Vagina (tissue), 2 donors: Measurements from ENCODE around the gene VSTM1. TPM values are rescaled to one million over a fixed set of nuclear protein-coding genes. Genes with fewer than 3 reads are reported as not detected.

ENCODE experiments used
- DNase-seq, 2 donors: peaks; one replicate each; pipeline ENCODE4 v3.0.0-alpha.2; 2017; ENCODE audit errors: extremely low spot score in 2 of 2
- H3K27ac ChIP-seq: fragments of 200-600 bp; sonication (generic); one replicate; pipeline ENCODE4 v1.5.1; 2019
- H3K27me3 ChIP-seq: fragments of 200-600 bp; sonication (generic); one replicate; pipeline ENCODE4 v1.5.1; 2019
- H3K36me3 ChIP-seq, 2 donors: fragments of 200-600 bp; sonication (generic); one replicate each; pipeline ENCODE4 v1.5.1; 2017 to 2019
- H3K4me1 ChIP-seq: fragments of 200-600 bp; sonication (generic); one replicate; pipeline ENCODE4 v1.5.1; 2019
- H3K4me3 ChIP-seq, 2 donors: fragments of 200-600 bp; sonication (generic); 1 replicate in 1 of 2; 2 replicates in 1 of 2; pipeline ENCODE4 v1.5.1; 2016 to 2019
- H3K9me3 ChIP-seq: fragments of 200-600 bp; sonication (generic); one replicate; pipeline ENCODE4 v1.5.1; 2019
- CTCF ChIP-seq, 3 experiments: fragments of 450-650 bp in 2 of 3; fragments of 200-600 bp in 1 of 3; sonication (generic) in 1 of 3; IDR thresholded peaks; one replicate each; pipeline ENCODE4 v1.5.1; 2017 to 2019; ENCODE audit warnings: antibody characterized with exemption in 3 of 3, mild to moderate bottlenecking in 2 of 3, moderate library complexity in 2 of 3
- POLR2A ChIP-seq, 2 donors: fragments of 450-650 bp; IDR thresholded peaks; one replicate each; pipeline ENCODE4 v1.6.1; 2017; ENCODE audit warnings: antibody characterized with exemption in 2 of 2, mild to moderate bottlenecking in 2 of 2, moderate library complexity in 2 of 2
- POLR2AphosphoS5 ChIP-seq, 2 donors: sonication (generic); formaldehyde crosslinking; IDR thresholded peaks; one replicate each; pipeline ENCODE4 v1.9.0; 2017; ENCODE audit warnings: antibody characterized with exemption in 2 of 2, mild to moderate bottlenecking in 2 of 2, low read depth in 1 of 2; ENCODE audit not compliant: insufficient read depth in 1 of 2
- intact Hi-C: fragments of 100-400 bp; cut with DNase I; formaldehyde crosslinking; loops from one replicate; pipeline ENCODE4 v1.15.1; 2023
- total RNA-seq: library from RNA; depleted of rRNA; stranded (reverse); fragments of >200 nt; gene quantifications from one replicate; pipeline ENCODE4 v1.2.3, GENCODE V29; 2016

The VSTM1 gene
- total RNA-seq, 1 donor from 2014 or later, result not detected

GRCh38 chr19:54009440-54009839 is 54.3 kb downstream of the VSTM1 start:
- no peak for DNase-seq
- TF ChIP-seq POLR2AphosphoS5 (IDR thresholded peaks at IDR 0.05; ENCODE audit: insufficient read depth in 1 of 2, low read depth in 1 of 2) (no peak), POLR2A (IDR thresholded peaks at IDR 0.05) (no peak)

GRCh38 chr19:54002495-54003315 is 61.0 kb downstream of the VSTM1 start:
- no peak for DNase-seq
- Histone ChIP-seq H3K4me3 (no peak overlapping the region), H3K27me3 (no peaks in the 10 kb centered on the region)

More at GRCh38 chr19:54009440-54009839, 54.3 kb downstream of the VSTM1 start:
- no peaks in the 10 kb centered on the region for H3K9me3 ChIP-seq
- H3K27me3 ChIP-seq, result no peaks in the 10 kb centered on the region
- no peak overlapping the region for H3K27ac ChIP-seq
- no peak overlapping the region for H3K4me3 ChIP-seq
- H3K4me1 ChIP-seq, result no peaks in the 10 kb centered on the region
- intact Hi-C loops, result no loop called here
- H3K36me3 ChIP-seq, result no peaks in the 10 kb centered on the region

GRCh38 chr19:54001496-54001895 is 62.2 kb downstream of the VSTM1 start:
- no peak overlapping the region for H3K4me3 ChIP-seq
- no peaks in the 10 kb centered on the region for H3K36me3 ChIP-seq
- H3K4me1 ChIP-seq, result no peaks in the 10 kb centered on the region
- no peaks in the 10 kb centered on the region for H3K27me3 ChIP-seq
- TF ChIP-seq POLR2AphosphoS5 (IDR thresholded peaks at IDR 0.05; ENCODE audit: insufficient read depth in 1 of 2, low read depth in 1 of 2), result no peak
- TF ChIP-seq CTCF (IDR thresholded peaks at IDR 0.05), result no peak
- TF ChIP-seq POLR2A (IDR thresholded peaks at IDR 0.05), result no peak
- H3K9me3 ChIP-seq, result no peaks in the 10 kb centered on the region
- no peak for DNase-seq
- intact Hi-C loops, result no loop called here
- no peak overlapping the region for H3K27ac ChIP-seq

More at GRCh38 chr19:54002495-54003315, 61.0 kb downstream of the VSTM1 start:
- intact Hi-C loops, result no loop called here
- no peaks in the 10 kb centered on the region for H3K4me1 ChIP-seq
- no peaks in the 10 kb centered on the region for H3K9me3 ChIP-seq
- no peak overlapping the region for H3K27ac ChIP-seq
- TF ChIP-seq POLR2AphosphoS5 (IDR thresholded peaks at IDR 0.05; ENCODE audit: insufficient read depth in 1 of 2, low read depth in 1 of 2) (no peak), POLR2A (IDR thresholded peaks at IDR 0.05) (no peak), CTCF (IDR thresholded peaks at IDR 0.05) (no peak)
- H3K36me3 ChIP-seq, result no peaks in the 10 kb centered on the region

- intact Hi-C loops, result no loop called here
- no peaks in the 10 kb centered on the region for H3K4me1 ChIP-seq
- no peak overlapping the region for H3K27ac ChIP-seq
- no peaks in the 10 kb centered on the region for H3K36me3 ChIP-seq
- no peak overlapping the region for H3K4me3 ChIP-seq
- TF ChIP-seq POLR2AphosphoS5 (IDR thresholded peaks at IDR 0.05; ENCODE audit: insufficient read depth in 1 of 2, low read depth in 1 of 2) (no peak), POLR2A (IDR thresholded peaks at IDR 0.05) (no peak)
- no peaks in the 10 kb centered on the region for H3K27me3 ChIP-seq
- DNase-seq, result no peak
- H3K9me3 ChIP-seq, result no peaks in the 10 kb centered on the region
Observed at GRCh38 chr19:53999694-54000093, 64.0 kb downstream of the VSTM1 start.

GRCh38 chr19:53998223-53998622 is 65.5 kb downstream of the VSTM1 start:
- H3K27me3 ChIP-seq, result peaks cover 6% of the 10 kb centered on the region
- no peak overlapping the region for H3K27ac ChIP-seq

More at GRCh38 chr19:53998223-53998622, 65.5 kb downstream of the VSTM1 start:
- Histone ChIP-seq H3K9me3 (no peaks in the 10 kb centered on the region), H3K4me1 (no peaks in the 10 kb centered on the region), H3K4me3 (no peak overlapping the region), H3K36me3 (no peaks in the 10 kb centered on the region)
- TF ChIP-seq CTCF (IDR thresholded peaks at IDR 0.05) (no peak), POLR2A (IDR thresholded peaks at IDR 0.05) (no peak), POLR2AphosphoS5 (IDR thresholded peaks at IDR 0.05; ENCODE audit: insufficient read depth in 1 of 2, low read depth in 1 of 2) (no peak)
- DNase-seq, result no peak
- intact Hi-C loops, result no loop called here
